IPS-15b (cell line): ENCODE results near the gene FNDC3B.

Experiments
- H3K27me3 ChIP-seq: one replicate; pipeline ENCODE4 v1.6.1; 2013; ENCODE audit warnings: low read length; ENCODE audit not compliant: control insufficient read depth, insufficient read depth
- H3K36me3 ChIP-seq: one replicate; pipeline ENCODE4 v1.6.1; 2013; ENCODE audit warnings: low read length; ENCODE audit not compliant: control insufficient read depth, insufficient read depth
- H3K4me1 ChIP-seq: one replicate; pipeline ENCODE4 v1.6.1; 2013; ENCODE audit warnings: mild to moderate bottlenecking, low read length; ENCODE audit not compliant: control insufficient read depth, insufficient read depth
- H3K4me3 ChIP-seq: one replicate; pipeline ENCODE4 v1.5.1; 2013; ENCODE audit warnings: low read depth, low read length
- H3K9ac ChIP-seq: one replicate; pipeline ENCODE4 v1.6.1; 2013; ENCODE audit warnings: low read depth, mild to moderate bottlenecking, low read length
- H3K9me3 ChIP-seq: one replicate; pipeline ENCODE4 v1.6.1; 2013; ENCODE audit warnings: mild to moderate bottlenecking, low read length; ENCODE audit not compliant: control insufficient read depth, insufficient read depth

The FNDC3B gene

DNA sequence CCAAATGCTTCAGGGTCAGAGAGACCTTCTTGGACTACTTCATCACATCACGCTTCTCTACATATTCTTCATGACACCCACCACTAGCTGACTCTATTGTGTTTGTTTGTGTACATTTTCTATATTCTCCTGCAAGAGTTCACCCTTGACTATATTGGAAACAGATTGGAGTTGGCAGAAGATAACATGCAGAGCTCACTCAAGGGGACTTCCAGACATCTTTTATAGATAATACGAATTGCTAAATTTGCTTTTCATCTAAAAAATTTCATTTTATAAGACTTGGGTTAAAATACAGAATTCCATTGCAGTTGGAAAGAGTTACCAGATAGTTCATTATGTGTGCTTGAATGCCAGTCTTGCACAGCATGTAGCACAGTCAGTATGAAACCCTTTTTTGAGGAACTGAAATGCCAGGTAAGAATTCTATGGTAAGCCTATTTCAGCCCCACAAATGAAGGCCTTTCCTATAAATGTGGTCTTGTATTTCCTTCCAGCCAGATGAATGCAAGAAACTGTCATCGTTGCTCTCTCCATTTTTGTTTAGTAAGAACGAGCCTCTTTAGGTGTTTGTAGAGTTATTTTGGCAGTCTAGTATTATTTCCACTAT lies 231.3 kb downstream of the FNDC3B start:
- Histone ChIP-seq H3K9ac (no peak overlapping the region), H3K4me3 (no peak overlapping the region), H3K4me1 (no peaks in the 10 kb centered on the region), H3K27me3 (no peaks in the 10 kb centered on the region), H3K36me3 (no peaks in the 10 kb centered on the region), H3K9me3 (no peaks in the 10 kb centered on the region)

DNA sequence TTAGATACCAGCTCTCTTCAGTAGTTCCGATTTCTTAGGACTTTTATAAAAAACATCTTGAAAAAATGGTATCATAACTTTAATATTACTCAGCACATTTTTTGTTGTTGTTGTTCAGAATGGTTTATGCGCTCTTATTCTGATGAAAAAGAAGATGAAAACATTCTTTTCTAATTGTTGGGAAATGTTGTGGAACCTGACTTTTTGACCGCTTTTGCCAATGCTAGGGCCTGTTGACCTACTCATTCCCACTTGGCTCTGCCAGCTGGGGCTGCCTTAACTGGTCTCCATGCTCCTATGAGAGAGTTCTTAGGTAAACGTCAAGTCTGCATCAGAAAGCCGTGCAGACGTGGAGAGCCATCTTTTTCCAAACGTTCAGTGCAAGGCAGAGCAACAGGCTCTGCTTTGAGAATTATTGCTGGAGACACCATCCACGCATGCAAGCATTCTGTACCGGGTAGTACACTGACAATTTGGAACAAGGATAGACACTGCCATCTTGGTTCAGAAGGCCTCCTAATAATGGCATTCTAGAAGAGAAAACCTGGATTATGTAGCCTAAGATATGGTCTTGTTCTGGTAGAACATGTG lies 232.1 kb downstream of the FNDC3B start:
- H3K9ac ChIP-seq, result no peak overlapping the region
- no peaks in the 10 kb centered on the region for H3K36me3 ChIP-seq
- no peaks in the 10 kb centered on the region for H3K9me3 ChIP-seq
- H3K4me3 ChIP-seq, result no peak overlapping the region
- H3K27me3 ChIP-seq, result no peaks in the 10 kb centered on the region
- no peaks in the 10 kb centered on the region for H3K4me1 ChIP-seq

DNA sequence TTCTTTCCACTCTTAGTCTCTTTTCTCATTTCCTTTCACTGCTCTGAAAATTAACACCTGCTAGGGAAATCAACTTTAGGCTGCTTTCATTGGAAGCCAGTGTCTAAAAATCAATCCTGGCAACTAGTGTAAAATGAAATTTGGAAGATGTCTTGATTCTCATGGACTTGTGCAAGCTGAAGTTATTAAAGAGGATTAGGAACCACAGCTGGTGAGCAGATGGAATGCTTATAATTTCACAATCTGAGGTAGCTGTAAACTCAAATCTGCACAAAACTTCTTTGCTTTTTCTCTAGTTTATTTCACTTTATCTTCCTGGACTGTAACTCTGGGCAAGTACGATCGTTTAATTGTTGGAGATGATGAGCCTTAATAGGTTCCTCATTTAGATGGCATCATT lies 233.3 kb downstream of the FNDC3B start:
- no peaks in the 10 kb centered on the region for H3K27me3 ChIP-seq
- no peak overlapping the region for H3K4me3 ChIP-seq
- H3K9ac ChIP-seq, result no peak overlapping the region
- no peaks in the 10 kb centered on the region for H3K9me3 ChIP-seq
- no peaks in the 10 kb centered on the region for H3K4me1 ChIP-seq
- H3K36me3 ChIP-seq, result no peaks in the 10 kb centered on the region

DNA sequence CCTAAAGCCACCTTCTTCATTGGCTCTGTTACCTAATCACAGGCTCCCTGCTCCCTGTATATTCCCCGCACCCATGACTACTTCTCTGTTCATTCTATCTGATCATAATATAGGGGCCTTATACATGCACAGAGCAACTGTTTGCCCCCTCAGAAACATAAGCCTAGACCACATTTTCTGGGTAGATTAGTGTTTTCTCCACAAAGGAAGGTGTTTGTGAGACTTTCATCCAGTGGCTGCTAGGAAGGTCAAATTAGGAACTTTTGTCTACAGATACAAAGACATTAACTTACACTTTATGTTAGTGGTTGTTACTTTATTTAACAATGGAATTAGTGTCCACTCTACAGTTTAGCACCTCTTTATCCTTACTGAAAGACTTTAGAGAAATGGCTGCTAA lies 234.0 kb downstream of the FNDC3B start:
- Histone ChIP-seq H3K4me1 (no peaks in the 10 kb centered on the region), H3K9me3 (no peaks in the 10 kb centered on the region), H3K9ac (no peak overlapping the region), H3K4me3 (no peak overlapping the region), H3K36me3 (no peaks in the 10 kb centered on the region), H3K27me3 (no peaks in the 10 kb centered on the region)

GRCh38 chr3:172274906-172275305 lies 235.5 kb downstream of the FNDC3B start:
- Histone ChIP-seq H3K36me3 (no peaks in the 10 kb centered on the region), H3K9me3 (no peaks in the 10 kb centered on the region), H3K9ac (no peak overlapping the region), H3K4me3 (no peak overlapping the region), H3K27me3 (no peaks in the 10 kb centered on the region), H3K4me1 (no peaks in the 10 kb centered on the region)

- Histone ChIP-seq H3K4me1 (no peaks in the 10 kb centered on the region), H3K27me3 (no peaks in the 10 kb centered on the region), H3K9ac (no peak overlapping the region), H3K36me3 (no peaks in the 10 kb centered on the region), H3K4me3 (no peak overlapping the region), H3K9me3 (no peaks in the 10 kb centered on the region)
Observed at GRCh38 chr3:172275586-172275985, 236.2 kb downstream of the FNDC3B start.

- Histone ChIP-seq H3K27me3 (no peaks in the 10 kb centered on the region), H3K9me3 (no peaks in the 10 kb centered on the region), H3K9ac (no peak overlapping the region), H3K4me1 (no peaks in the 10 kb centered on the region), H3K4me3 (no peak overlapping the region), H3K36me3 (no peaks in the 10 kb centered on the region)
Observed at GRCh38 chr3:172276103-172276502, 236.7 kb downstream of the FNDC3B start.

- Histone ChIP-seq H3K4me1 (no peaks in the 10 kb centered on the region), H3K27me3 (no peaks in the 10 kb centered on the region), H3K9ac (no peak overlapping the region), H3K4me3 (no peak overlapping the region), H3K9me3 (no peaks in the 10 kb centered on the region), H3K36me3 (no peaks in the 10 kb centered on the region)
Observed at GRCh38 chr3:172277151-172277652, 237.8 kb downstream of the FNDC3B start.

DNA sequence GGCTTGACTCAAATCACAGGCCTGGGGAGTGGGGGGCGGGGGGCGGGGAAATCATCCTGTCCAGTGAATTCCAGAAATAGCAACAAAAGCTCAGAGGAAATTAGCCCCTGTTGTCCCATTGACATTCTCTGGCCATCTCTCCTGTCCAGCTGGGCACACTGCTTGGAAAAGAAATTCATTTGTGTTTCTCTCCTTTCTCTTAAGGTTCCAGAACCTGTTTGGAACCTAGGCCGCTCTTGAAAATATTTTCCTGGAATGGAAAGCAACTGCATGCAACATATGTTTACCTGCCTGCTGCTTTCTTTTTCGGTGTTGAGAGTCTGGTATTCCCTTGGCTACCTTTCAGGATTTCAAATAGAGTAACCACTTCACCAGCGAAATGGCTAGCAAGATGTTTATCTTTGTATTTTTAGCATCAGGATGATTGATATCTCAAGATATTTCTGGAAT lies 239.8 kb downstream of the FNDC3B start:
- Histone ChIP-seq H3K36me3 (no peaks in the 10 kb centered on the region), H3K4me1 (no peaks in the 10 kb centered on the region), H3K9me3 (no peaks in the 10 kb centered on the region), H3K4me3 (no peak overlapping the region), H3K9ac (no peak overlapping the region), H3K27me3 (no peaks in the 10 kb centered on the region)

DNA sequence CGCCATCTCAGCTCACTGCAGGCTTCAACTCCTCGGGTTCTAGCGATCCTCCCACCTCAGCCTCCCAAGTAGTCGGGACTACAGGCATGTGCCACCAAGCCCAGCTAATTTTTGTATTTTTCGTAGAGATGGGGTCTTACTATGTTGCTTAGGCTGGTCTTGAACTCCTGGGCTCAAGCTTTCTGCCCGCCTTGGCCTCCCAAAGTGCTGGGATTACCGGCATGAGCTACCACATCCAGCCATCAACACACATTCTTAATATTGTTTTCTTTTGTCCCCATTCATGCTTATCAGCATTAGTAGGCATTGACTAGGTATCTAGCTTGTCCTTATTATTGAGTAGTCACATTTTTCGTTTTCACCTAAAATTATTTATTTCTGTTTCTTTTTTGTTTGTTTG lies 240.6 kb downstream of the FNDC3B start:
- Histone ChIP-seq H3K4me1 (no peaks in the 10 kb centered on the region), H3K36me3 (no peaks in the 10 kb centered on the region), H3K27me3 (no peaks in the 10 kb centered on the region), H3K9ac (no peak overlapping the region), H3K9me3 (no peaks in the 10 kb centered on the region), H3K4me3 (no peak overlapping the region)

DNA sequence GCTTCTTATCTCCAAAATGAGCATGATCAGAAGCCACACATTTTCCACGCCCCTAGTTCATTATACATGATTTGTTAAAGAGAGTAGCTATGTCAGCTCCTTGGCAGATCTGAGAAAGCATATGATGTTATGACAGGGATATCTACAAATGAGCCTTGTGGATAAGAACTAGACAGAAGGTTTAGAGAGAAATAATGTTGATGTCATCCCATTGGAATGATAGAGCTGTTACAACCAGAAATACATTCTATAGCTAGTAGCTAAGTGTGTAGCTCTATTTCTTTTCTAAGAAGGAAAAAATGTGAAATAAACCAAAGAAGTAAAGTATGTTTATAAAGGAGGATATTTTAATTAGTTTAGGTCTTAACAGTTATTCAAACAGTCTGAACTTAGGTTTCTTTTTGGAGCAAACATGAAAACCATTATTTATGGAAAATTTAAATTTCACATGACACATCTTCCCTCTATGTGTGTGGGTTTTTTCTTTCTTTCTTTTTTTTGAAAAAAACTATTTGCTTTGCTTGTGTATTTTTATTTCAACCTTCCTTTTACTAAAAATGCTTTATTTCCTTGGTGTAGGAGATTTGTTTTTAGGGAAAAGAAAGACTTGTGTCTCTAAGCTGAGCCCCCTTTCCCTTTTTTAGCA lies 241.2 kb downstream of the FNDC3B start:
- no peak overlapping the region for H3K9ac ChIP-seq
- H3K4me1 ChIP-seq, result no peaks in the 10 kb centered on the region
- H3K27me3 ChIP-seq, result no peaks in the 10 kb centered on the region
- no peaks in the 10 kb centered on the region for H3K36me3 ChIP-seq
- no peaks in the 10 kb centered on the region for H3K9me3 ChIP-seq
- no peak overlapping the region for H3K4me3 ChIP-seq

- H3K36me3 ChIP-seq, result no peaks in the 10 kb centered on the region
- no peaks in the 10 kb centered on the region for H3K27me3 ChIP-seq
- H3K4me3 ChIP-seq, result no peak overlapping the region
- no peaks in the 10 kb centered on the region for H3K9me3 ChIP-seq
- no peaks in the 10 kb centered on the region for H3K4me1 ChIP-seq
- H3K9ac ChIP-seq, result no peak overlapping the region
Observed at GRCh38 chr3:172281884-172282283, 242.5 kb downstream of the FNDC3B start.
